Rectal smooth muscle tissue (tissue), 1 donor: ENCODE data around the gene FCN2.

ENCODE experiments used
- H3K27ac ChIP-seq: one replicate; pipeline ENCODE4 v1.7.0; 2013; ENCODE audit warnings: low read depth, low read length, inconsistent platforms
- H3K27me3 ChIP-seq: one replicate; pipeline ENCODE4 v1.7.0; 2013; ENCODE audit warnings: low read length; ENCODE audit not compliant: control insufficient read depth, insufficient read depth
- H3K36me3 ChIP-seq: one replicate; pipeline ENCODE4 v1.7.0; 2013; ENCODE audit warnings: low read length; ENCODE audit not compliant: control insufficient read depth, insufficient read depth
- H3K4me1 ChIP-seq: one replicate; pipeline ENCODE4 v1.7.0; 2013; ENCODE audit warnings: low read length; ENCODE audit not compliant: control insufficient read depth, insufficient read depth
- H3K4me3 ChIP-seq: one replicate; pipeline ENCODE4 v1.7.0; 2013; ENCODE audit warnings: low read length
- H3K9ac ChIP-seq: one replicate; pipeline ENCODE4 v1.7.0; 2013; ENCODE audit warnings: low read length

FCN2 gene

GRCh38 chr9:134839455-134840125 is 41.0 kb upstream of the FCN2 start:
- H3K36me3 ChIP-seq: peaks cover 10% of the 10 kb centered on the region
- no peak overlapping the region for H3K9ac ChIP-seq
- no peak overlapping the region for H3K4me3 ChIP-seq
- H3K4me1 ChIP-seq: no peaks in the 10 kb centered on the region
- H3K27ac ChIP-seq: no peak overlapping the region
- H3K27me3 ChIP-seq: no peaks in the 10 kb centered on the region

GRCh38 chr9:134840511-134840910 is 40.1 kb upstream of the FCN2 start:
- no peaks in the 10 kb centered on the region for H3K27me3 ChIP-seq
- H3K4me1 ChIP-seq: no peaks in the 10 kb centered on the region
- no peak overlapping the region for H3K4me3 ChIP-seq
- H3K36me3 ChIP-seq: peaks cover 10% of the 10 kb centered on the region
- H3K9ac ChIP-seq: no peak overlapping the region
- no peak overlapping the region for H3K27ac ChIP-seq

DNA sequence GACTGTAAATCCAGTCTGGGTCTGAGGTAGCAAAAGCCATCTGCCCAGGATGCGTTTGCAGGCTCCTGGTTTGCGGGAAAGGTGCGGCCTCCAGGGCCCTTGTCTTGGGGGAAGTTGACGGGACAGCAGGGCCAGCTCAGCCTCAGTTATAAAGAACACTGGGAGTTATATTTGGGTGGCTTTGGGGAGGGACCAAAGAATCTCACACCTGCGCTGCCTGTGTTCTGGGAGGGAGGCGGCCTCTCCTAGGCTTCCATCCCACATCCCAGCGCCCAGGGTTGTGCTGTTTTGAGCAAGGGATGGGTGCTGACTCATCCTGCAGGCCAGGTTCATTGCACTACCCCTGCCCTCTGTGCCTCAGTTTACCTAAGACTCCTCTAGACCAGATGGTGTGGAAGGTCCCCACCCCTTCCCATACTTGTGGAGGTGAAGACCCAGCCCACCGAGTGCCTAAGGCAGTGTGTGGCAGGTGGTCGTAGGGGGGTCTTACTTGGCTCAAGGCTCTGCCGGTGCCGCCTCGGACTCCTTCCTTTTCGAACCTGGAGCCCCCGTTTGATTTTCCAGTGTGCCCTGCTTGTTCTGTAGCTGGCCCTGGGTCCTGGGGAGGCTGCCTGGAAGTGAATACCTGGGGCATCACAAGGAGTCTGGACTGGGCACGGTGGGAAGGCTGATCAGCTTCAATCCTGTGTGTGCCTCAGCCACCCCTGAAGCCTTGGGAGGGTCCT is 39.3 kb upstream of the FCN2 start:
- peaks cover 10% of the 10 kb centered on the region for H3K36me3 ChIP-seq
- no peak overlapping the region for H3K9ac ChIP-seq
- no peaks in the 10 kb centered on the region for H3K4me1 ChIP-seq
- H3K4me3 ChIP-seq: no peak overlapping the region
- no peaks in the 10 kb centered on the region for H3K27me3 ChIP-seq
- no peak overlapping the region for H3K27ac ChIP-seq

DNA sequence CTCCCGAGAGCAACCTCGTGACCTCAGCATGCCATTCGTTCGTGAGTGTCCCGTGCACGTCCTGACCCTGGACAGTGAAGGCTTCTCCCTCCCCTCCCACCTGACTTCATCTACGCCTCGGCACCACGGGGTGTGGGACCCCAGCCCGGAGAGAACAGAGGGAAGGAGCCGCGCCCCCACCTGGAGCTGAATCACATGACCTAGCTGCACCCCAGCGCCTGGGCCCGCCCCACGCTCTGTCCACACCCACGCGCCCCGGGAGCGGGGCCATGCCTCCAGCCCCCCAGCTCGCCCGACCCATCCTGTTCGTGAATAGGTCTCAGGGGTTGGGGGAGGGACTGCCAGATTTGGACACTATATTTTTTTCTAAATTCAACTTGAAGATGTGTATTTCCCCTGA is 38.3 kb upstream of the FCN2 start:
- Histone ChIP-seq H3K36me3 (peaks cover 10% of the 10 kb centered on the region), H3K27me3 (no peaks in the 10 kb centered on the region), H3K4me1 (no peaks in the 10 kb centered on the region), H3K27ac (no peak overlapping the region), H3K4me3 (no peak overlapping the region), H3K9ac (no peak overlapping the region)

DNA sequence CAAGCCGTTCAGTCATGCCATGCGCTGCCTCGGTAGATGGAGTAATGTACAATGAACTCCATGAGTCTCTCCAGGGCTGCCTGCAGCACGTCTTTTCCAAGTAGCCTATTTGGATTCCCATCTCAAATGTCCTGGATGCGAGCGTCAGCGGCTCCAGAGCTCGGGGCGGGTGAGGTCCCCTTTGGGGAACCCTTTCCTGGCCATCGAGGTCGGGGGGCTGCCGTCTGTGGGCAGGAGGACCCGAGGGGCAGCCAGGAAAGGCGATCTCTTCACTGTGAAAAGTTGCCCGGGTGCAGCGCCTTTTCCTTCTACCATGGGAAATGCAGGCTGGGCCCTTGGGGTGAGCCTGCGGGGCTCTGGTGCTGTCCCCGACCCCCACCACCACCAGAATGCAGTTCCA is 36.9 kb upstream of the FCN2 start:
- H3K36me3 ChIP-seq: peaks cover 3% of the 10 kb centered on the region
- H3K27ac ChIP-seq: no peak overlapping the region

DNA sequence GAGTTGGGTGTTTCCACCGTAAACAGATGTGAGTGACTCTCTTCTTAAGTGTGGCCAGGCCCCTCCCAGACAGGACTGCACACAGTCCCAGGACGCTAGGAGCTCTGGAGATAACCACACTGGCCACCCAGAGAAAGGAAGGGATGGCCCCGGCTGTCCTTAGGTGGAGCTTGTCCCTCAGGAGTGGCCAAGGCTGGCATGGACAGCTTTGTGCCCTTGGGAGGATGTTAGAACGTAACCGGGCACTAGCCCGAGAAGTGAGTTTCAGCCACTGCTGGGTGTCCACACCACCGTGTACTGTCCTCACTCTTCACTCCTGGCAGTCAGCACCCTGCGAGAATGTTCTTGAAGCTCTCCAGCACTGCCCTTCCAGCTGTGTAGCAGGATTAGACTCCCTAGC is 35.8 kb upstream of the FCN2 start:
- Histone ChIP-seq H3K9ac (no peak overlapping the region), H3K36me3 (peaks cover 3% of the 10 kb centered on the region), H3K4me3 (no peak overlapping the region), H3K4me1 (no peaks in the 10 kb centered on the region), H3K27ac (no peak overlapping the region), H3K27me3 (no peaks in the 10 kb centered on the region)

More for the DNA sequence above, 36.9 kb upstream of the FCN2 start:
- Histone ChIP-seq H3K9ac (no peak overlapping the region), H3K27me3 (no peaks in the 10 kb centered on the region), H3K4me3 (no peak overlapping the region), H3K4me1 (no peaks in the 10 kb centered on the region)

GRCh38 chr9:134846187-134846586 is 34.4 kb upstream of the FCN2 start:
- Histone ChIP-seq H3K36me3 (peaks cover 3% of the 10 kb centered on the region), H3K4me3 (no peak overlapping the region), H3K27me3 (no peaks in the 10 kb centered on the region)

GRCh38 chr9:134846699-134847098 is 33.9 kb upstream of the FCN2 start:
- H3K9ac ChIP-seq: no peak overlapping the region
- H3K27ac ChIP-seq: no peak overlapping the region
- H3K4me3 ChIP-seq: no peak overlapping the region
- H3K27me3 ChIP-seq: no peaks in the 10 kb centered on the region
- H3K4me1 ChIP-seq: no peaks in the 10 kb centered on the region
- peaks cover 3% of the 10 kb centered on the region for H3K36me3 ChIP-seq

More at GRCh38 chr9:134846187-134846586, 34.4 kb upstream of the FCN2 start:
- no peak overlapping the region for H3K9ac ChIP-seq
- no peak overlapping the region for H3K27ac ChIP-seq
- no peaks in the 10 kb centered on the region for H3K4me1 ChIP-seq

DNA sequence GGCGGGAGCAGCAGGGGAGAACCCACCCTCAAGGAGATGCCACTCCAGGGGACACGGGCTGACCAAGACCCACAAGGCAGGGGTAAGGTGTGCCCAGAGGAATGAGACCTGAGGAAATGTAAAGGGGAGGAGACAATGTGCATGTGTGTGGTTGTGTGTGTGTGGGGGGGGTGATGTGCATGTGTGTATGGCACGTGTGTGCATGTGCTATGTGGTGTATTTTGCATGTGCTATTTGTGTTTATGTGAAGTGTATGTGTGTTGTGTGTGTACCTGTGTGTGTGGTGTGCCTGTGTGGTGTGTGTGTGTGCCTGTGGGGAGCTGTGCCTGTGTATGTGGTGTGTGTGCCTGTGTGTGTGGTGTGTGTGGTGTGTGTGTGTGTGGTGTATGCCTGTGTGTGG is 33.5 kb upstream of the FCN2 start:
- H3K4me3 ChIP-seq: no peak overlapping the region
- no peak overlapping the region for H3K9ac ChIP-seq
- no peaks in the 10 kb centered on the region for H3K4me1 ChIP-seq
- H3K36me3 ChIP-seq: peaks cover 3% of the 10 kb centered on the region
- H3K27me3 ChIP-seq: no peaks in the 10 kb centered on the region
- H3K27ac ChIP-seq: no peak overlapping the region

DNA sequence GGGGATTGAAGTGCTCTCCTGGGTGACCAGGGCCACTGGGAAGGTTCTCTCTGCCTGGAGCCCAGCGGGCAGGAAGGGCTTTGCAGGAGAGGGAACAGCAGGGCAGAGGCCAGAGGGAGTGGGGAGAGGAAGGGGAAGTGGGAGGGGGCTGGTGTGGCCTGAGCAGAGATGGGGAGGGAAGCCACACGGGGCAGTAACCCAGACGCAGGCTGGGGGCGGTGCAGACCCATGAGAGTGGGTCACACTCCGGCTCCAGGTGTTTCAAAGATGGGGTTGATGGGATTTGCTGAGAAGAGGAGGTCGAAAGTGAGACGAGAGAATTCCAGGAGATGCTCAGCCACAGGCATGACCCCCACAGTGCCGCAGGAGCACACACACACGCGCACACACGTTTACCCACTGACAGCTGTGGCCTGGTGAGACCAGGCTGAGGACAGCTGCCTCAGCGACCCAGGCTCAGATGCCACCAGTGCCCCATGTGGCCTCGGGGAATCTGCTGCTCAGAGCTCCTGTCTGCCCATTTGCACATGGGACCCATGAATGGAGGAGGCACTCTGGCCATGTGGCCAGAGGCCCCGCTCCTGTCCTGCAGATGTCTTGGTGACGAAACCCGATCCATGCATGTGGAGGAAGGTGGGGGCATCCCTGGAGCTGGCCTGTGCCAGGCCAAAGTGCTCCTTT is 32.7 kb upstream of the FCN2 start:
- H3K36me3 ChIP-seq: peaks cover 3% of the 10 kb centered on the region
- no peak overlapping the region for H3K4me3 ChIP-seq
- H3K27me3 ChIP-seq: no peaks in the 10 kb centered on the region
- H3K27ac ChIP-seq: no peak overlapping the region
- no peak overlapping the region for H3K9ac ChIP-seq
- H3K4me1 ChIP-seq: no peaks in the 10 kb centered on the region

GRCh38 chr9:134848504-134848903 is 32.1 kb upstream of the FCN2 start:
- Histone ChIP-seq H3K4me1 (no peaks in the 10 kb centered on the region), H3K27me3 (no peaks in the 10 kb centered on the region), H3K9ac (no peak overlapping the region), H3K4me3 (no peak overlapping the region), H3K36me3 (peaks cover under 1% of the 10 kb centered on the region), H3K27ac (no peak overlapping the region)

DNA sequence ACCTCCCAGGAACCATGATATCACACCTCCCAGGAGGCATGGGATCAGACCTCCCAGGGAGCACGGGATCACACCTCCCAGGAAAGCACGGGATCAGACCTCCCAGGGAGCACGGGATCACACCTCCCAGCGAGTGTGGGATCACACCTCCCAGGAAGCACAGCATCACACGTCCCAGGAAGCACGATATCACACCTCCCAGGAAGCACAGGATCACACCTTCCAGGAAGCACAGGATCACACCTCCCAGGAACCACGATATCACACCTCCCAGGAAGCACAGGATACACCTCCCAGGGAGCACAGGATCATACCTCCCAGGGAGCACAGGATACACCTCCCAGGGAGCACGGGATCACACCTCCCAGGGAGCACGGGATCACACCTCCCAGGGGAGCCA is 30.0 kb upstream of the FCN2 start:
- H3K4me1 ChIP-seq: no peaks in the 10 kb centered on the region
- no peaks in the 10 kb centered on the region for H3K36me3 ChIP-seq
- H3K27ac ChIP-seq: no peak overlapping the region
- no peak overlapping the region for H3K4me3 ChIP-seq
- no peak overlapping the region for H3K9ac ChIP-seq
- no peaks in the 10 kb centered on the region for H3K27me3 ChIP-seq
